Measurements from ENCODE around the gene ACTL10. TPM values are rescaled to one million over a fixed set of nuclear protein-coding genes. Genes with fewer than 3 reads are reported as not detected.
A peak's percentile ranks its signal among the peaks of the same experiment; 100 is the strongest.

The ACTL10 gene
- total RNA-seq, 4 donors from 2014 or later = 0.54 to 2.7 (median 2.1) TPM

GRCh38 chr20:33663161-33664084 is 3.3 kb upstream of the ACTL10 start:
- H3K4me1 ChIP-seq = peaks cover 0 to 57% (median 17%) of the 10 kb centered on the region in 3 donors
- TF ChIP-seq EP300 (IDR thresholded peaks at IDR 0.05) = no peak
- no peak for TF ChIP-seq POLR2AphosphoS5 (IDR thresholded peaks at IDR 0.05)
- TF ChIP-seq POLR2A (IDR thresholded peaks at IDR 0.05) = peak; percentile 69 to 80
- TF ChIP-seq CTCF (IDR thresholded peaks at IDR 0.05) = peak in 2 of 4 experiments; percentile 21 to 27

GRCh38 chr20:33664085-33664761 is 2.5 kb upstream of the ACTL10 start:
- Histone ChIP-seq H3K27ac (peak overlapping the region; percentile 41 to 93 (median 90)), H3K4me3 (peak overlapping the region; percentile 43 to 62), H3K9me3 (no peaks in the 10 kb centered on the region), H3K4me1 (peaks cover 0 to 64% (median 17%) of the 10 kb centered on the region in 3 donors), H3K27me3 (no peaks in the 10 kb centered on the region), H3K36me3 (peaks cover 0 to 28% of the 10 kb centered on the region in 2 donors)
- 31 to 70% methylated on average over 2 to 5 of the region's 9 CpGs for WGBS, 2 donors (ENCODE audit: low coverage in 1 of 2)
- TF ChIP-seq EP300 (IDR thresholded peaks at IDR 0.05) (no peak), CTCF (IDR thresholded peaks at IDR 0.05) (no peak), POLR2AphosphoS5 (IDR thresholded peaks at IDR 0.05) (no peak), POLR2A (IDR thresholded peaks at IDR 0.05) (no peak)
- no peak for ATAC-seq

More at GRCh38 chr20:33663161-33664084, 3.3 kb upstream of the ACTL10 start:
- Histone ChIP-seq H3K27me3 (no peaks in the 10 kb centered on the region), H3K9me3 (no peaks in the 10 kb centered on the region), H3K36me3 (peaks cover 0 to 28% of the 10 kb centered on the region in 2 donors), H3K4me3 (peak overlapping the region; percentile 43 to 62), H3K27ac (peak overlapping the region; percentile 41 to 93 (median 90))
- 0% methylated on average over 1 of the region's 84 CpGs; no CpG with 5 or more reads in 1 of the 2 donors for WGBS, 2 donors (ENCODE audit: low coverage in 1 of 2)
- peak; percentile 58 for ATAC-seq

- TF ChIP-seq EP300 (IDR thresholded peaks at IDR 0.05) = no peak
- no peak for TF ChIP-seq POLR2A (IDR thresholded peaks at IDR 0.05)
- no peak for TF ChIP-seq CTCF (IDR thresholded peaks at IDR 0.05)
- no peak for TF ChIP-seq POLR2AphosphoS5 (IDR thresholded peaks at IDR 0.05)
- ATAC-seq = no peak
- Histone ChIP-seq H3K36me3 (peaks cover 0 to 28% of the 10 kb centered on the region in 2 donors), H3K4me1 (peaks cover 0 to 69% (median 17%) of the 10 kb centered on the region in 3 donors), H3K27ac (peak overlapping the region in 3 of 4 donors; percentile 89 to 93 (median 91)), H3K4me3 (no peak overlapping the region), H3K9me3 (no peaks in the 10 kb centered on the region), H3K27me3 (no peaks in the 10 kb centered on the region)
- WGBS, 2 donors (ENCODE audit: low coverage in 1 of 2) = 100% methylated on average over 1 of the region's 2 CpGs
Measured at GRCh38 chr20:33664762-33665144, 2.0 kb upstream of the ACTL10 start.

GRCh38 chr20:33667245-33667675 is 517 bp downstream of the ACTL10 start:
- TF ChIP-seq POLR2AphosphoS5 (IDR thresholded peaks at IDR 0.05) (peak; percentile 18), EP300 (IDR thresholded peaks at IDR 0.05) (no peak), POLR2A (IDR thresholded peaks at IDR 0.05) (peak in 1 of 2 donors; percentile 17), CTCF (IDR thresholded peaks at IDR 0.05) (no peak)
- peak; percentile 29 for ATAC-seq
- Histone ChIP-seq H3K4me1 (peaks cover 0 to 90% (median 20%) of the 10 kb centered on the region in 3 donors), H3K27ac (peak overlapping the region; percentile 36 to 96 (median 92)), H3K9me3 (no peaks in the 10 kb centered on the region), H3K27me3 (no peaks in the 10 kb centered on the region), H3K36me3 (peaks cover 0 to 36% of the 10 kb centered on the region in 2 donors), H3K4me3 (peak overlapping the region; percentile 24 to 69)
- WGBS, 2 donors (ENCODE audit: low coverage in 1 of 2) = no CpG with 5 or more reads among the region's 55 CpGs
